Measurements from ENCODE around the gene GGNBP2. TPM values are rescaled to one million over a fixed set of nuclear protein-coding genes. Genes with fewer than 3 reads are reported as not detected.

Gene GGNBP2
- polyA plus RNA-seq, 1 of the 3 experiments (the other 2 are of a cell fraction): 79.3 TPM

DNA sequence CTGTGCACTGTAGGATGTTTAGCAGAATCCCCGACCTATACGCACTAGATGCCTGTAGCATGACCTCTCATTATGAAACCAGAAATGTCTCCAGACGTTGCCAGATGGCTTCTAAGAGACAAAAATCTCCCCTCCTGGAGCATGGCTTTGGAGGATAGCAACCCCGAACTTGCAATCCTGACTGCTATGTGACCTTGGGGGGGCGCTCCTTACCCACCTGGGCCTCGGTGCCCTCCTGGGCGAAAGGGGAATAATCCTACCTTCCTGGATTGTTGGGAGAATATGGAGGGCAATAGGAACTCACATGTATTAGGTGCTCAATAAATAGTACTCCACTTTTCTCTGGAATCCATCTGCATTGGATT, 64.8 kb downstream of the GGNBP2 start (continued):
- TF ChIP-seq, protein P1, sequence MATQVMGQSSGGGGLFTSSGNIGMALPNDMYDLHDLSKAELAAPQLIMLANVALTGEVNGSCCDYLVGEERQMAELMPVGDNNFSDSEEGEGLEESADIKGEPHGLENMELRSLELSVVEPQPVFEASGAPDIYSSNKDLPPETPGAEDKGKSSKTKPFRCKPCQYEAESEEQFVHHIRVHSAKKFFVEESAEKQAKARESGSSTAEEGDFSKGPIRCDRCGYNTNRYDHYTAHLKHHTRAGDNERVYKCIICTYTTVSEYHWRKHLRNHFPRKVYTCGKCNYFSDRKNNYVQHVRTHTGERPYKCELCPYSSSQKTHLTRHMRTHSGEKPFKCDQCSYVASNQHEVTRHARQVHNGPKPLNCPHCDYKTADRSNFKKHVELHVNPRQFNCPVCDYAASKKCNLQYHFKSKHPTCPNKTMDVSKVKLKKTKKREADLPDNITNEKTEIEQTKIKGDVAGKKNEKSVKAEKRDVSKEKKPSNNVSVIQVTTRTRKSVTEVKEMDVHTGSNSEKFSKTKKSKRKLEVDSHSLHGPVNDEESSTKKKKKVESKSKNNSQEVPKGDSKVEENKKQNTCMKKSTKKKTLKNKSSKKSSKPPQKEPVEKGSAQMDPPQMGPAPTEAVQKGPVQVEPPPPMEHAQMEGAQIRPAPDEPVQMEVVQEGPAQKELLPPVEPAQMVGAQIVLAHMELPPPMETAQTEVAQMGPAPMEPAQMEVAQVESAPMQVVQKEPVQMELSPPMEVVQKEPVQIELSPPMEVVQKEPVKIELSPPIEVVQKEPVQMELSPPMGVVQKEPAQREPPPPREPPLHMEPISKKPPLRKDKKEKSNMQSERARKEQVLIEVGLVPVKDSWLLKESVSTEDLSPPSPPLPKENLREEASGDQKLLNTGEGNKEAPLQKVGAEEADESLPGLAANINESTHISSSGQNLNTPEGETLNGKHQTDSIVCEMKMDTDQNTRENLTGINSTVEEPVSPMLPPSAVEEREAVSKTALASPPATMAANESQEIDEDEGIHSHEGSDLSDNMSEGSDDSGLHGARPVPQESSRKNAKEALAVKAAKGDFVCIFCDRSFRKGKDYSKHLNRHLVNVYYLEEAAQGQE (IDR thresholded peaks at IDR 0.05; ENCODE audit: low read depth, low read length): no peak
- TF ChIP-seq NFIC (IDR thresholded peaks at IDR 0.05; ENCODE audit: borderline replicate concordance): no peak

GRCh38 chr17:36610474-36610873, 65.8 kb downstream of the GGNBP2 start:
- no peak overlapping the region for H3K4me3 ChIP-seq (ENCODE audit: low read depth in 2 of 2, low read length in 1 of 2)
- no peaks in the 10 kb centered on the region for H3K27me3 ChIP-seq (ENCODE audit: insufficient read depth)
- H4K20me1 ChIP-seq (ENCODE audit: insufficient read depth): no peaks in the 10 kb centered on the region
- H3K9me2 ChIP-seq: no peaks in the 10 kb centered on the region
- peaks cover 3% of the 10 kb centered on the region; the same call in 1 of the 2 replicates for H3K79me2 ChIP-seq (ENCODE audit: insufficient read depth)
- no peak for DNase-seq
- no peak overlapping the region for H3K27ac ChIP-seq (ENCODE audit: low read depth in 2 of 2, low read length in 1 of 2)
- CTCF ChIA-PET: interaction anchor here (1.2 to 8.2 kb wide), 5 partner anchors 8 to 597 kb away, joined by 3 to 50 read pairs (median 7); partner anchors contain the start of gene MRM1
- H2AFZ ChIP-seq (ENCODE audit: low read depth): no peak overlapping the region
- no peaks in the 10 kb centered on the region for H3K36me3 ChIP-seq (replicated peaks in 1 of 2; ENCODE audit: control insufficient read depth in 1 of 2, insufficient read depth in 2 of 2, low read length in 1 of 2)
- POLR2A ChIA-PET: interaction anchor here (1.1 kb wide), 1 partner anchor 9 kb away, joined by 3 read pairs; the partner anchor contains the start of gene MRM1
- no peak overlapping the region for H3K9ac ChIP-seq
- 83% methylated on average over 6 of the region's 6 CpGs for WGBS (ENCODE audit: low lambda C conversion rate)
- H3F3A ChIP-seq (replicated peaks; ENCODE audit: insufficient read depth): peaks cover 4% of the 10 kb centered on the region
- H3K4me1 ChIP-seq (ENCODE audit: control insufficient read depth in 1 of 2, insufficient read depth in 2 of 2, low read depth in 1 of 2, low read length in 1 of 2): no peaks in the 10 kb centered on the region
- TF ChIP-seq FOSL2 (IDR thresholded peaks at IDR 0.05; ENCODE audit: borderline replicate concordance, low read depth): no peak
- TF ChIP-seq YY1 (IDR thresholded peaks at IDR 0.05; ENCODE audit: low read depth): no peak
- no peak for TF ChIP-seq CHD2 (IDR thresholded peaks at IDR 0.05; ENCODE audit: low read length, partially characterized antibody)
- TF ChIP-seq, protein P2, sequence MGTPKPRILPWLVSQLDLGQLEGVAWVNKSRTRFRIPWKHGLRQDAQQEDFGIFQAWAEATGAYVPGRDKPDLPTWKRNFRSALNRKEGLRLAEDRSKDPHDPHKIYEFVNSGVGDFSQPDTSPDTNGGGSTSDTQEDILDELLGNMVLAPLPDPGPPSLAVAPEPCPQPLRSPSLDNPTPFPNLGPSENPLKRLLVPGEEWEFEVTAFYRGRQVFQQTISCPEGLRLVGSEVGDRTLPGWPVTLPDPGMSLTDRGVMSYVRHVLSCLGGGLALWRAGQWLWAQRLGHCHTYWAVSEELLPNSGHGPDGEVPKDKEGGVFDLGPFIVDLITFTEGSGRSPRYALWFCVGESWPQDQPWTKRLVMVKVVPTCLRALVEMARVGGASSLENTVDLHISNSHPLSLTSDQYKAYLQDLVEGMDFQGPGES (IDR thresholded peaks at IDR 0.05; ENCODE audit: low read depth, low read length): no peak
- no peak for TF ChIP-seq RAD21 (IDR thresholded peaks at IDR 0.05; ENCODE audit: low read length)
- TF ChIP-seq TCF12 (IDR thresholded peaks at IDR 0.05): no peak
- no peak for TF ChIP-seq EZH2phosphoT487 (IDR thresholded peaks at IDR 0.05; ENCODE audit: borderline replicate concordance, low read depth)
- no peak for TF ChIP-seq TEAD4 (IDR thresholded peaks at IDR 0.05; ENCODE audit: borderline replicate concordance, insufficient read depth)
- TF ChIP-seq POLR2AphosphoS5 (IDR thresholded peaks at IDR 0.05; ENCODE audit: low read depth, low read length): no peak
- TF ChIP-seq, protein P3, sequence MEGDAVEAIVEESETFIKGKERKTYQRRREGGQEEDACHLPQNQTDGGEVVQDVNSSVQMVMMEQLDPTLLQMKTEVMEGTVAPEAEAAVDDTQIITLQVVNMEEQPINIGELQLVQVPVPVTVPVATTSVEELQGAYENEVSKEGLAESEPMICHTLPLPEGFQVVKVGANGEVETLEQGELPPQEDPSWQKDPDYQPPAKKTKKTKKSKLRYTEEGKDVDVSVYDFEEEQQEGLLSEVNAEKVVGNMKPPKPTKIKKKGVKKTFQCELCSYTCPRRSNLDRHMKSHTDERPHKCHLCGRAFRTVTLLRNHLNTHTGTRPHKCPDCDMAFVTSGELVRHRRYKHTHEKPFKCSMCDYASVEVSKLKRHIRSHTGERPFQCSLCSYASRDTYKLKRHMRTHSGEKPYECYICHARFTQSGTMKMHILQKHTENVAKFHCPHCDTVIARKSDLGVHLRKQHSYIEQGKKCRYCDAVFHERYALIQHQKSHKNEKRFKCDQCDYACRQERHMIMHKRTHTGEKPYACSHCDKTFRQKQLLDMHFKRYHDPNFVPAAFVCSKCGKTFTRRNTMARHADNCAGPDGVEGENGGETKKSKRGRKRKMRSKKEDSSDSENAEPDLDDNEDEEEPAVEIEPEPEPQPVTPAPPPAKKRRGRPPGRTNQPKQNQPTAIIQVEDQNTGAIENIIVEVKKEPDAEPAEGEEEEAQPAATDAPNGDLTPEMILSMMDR (IDR thresholded peaks at IDR 0.05): no peak
- TF ChIP-seq TAF1 (IDR thresholded peaks at IDR 0.05; ENCODE audit: borderline replicate concordance, low read depth, low read length): no peak
- TF ChIP-seq RCOR1 (IDR thresholded peaks at IDR 0.05; ENCODE audit: low read length): no peak
- TF ChIP-seq, protein P4, sequence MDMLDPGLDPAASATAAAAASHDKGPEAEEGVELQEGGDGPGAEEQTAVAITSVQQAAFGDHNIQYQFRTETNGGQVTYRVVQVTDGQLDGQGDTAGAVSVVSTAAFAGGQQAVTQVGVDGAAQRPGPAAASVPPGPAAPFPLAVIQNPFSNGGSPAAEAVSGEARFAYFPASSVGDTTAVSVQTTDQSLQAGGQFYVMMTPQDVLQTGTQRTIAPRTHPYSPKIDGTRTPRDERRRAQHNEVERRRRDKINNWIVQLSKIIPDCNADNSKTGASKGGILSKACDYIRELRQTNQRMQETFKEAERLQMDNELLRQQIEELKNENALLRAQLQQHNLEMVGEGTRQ (IDR thresholded peaks at IDR 0.05; ENCODE audit: borderline replicate concordance, low read depth, low read length): no peak
- TF ChIP-seq RFX5 (IDR thresholded peaks at IDR 0.05; ENCODE audit: low read length): no peak
- no peak for TF ChIP-seq MEF2A (IDR thresholded peaks at IDR 0.05; ENCODE audit: borderline replicate concordance, low read depth)
- TF ChIP-seq GATA2 (CRISPR knock-in tag; IDR thresholded peaks at IDR 0.05): no peak
- H3K9me3 ChIP-seq: no peaks in the 10 kb centered on the region
- no peak overlapping the region for H3K4me2 ChIP-seq
